ENCODE results near the gene KCNE3.
"Not testable (repeated sequence)": the region's sequence is repeated elsewhere in the genome, so short reads cannot be mapped to it uniquely, and the experiment has no call there.

The KCNE3 gene

DNA sequence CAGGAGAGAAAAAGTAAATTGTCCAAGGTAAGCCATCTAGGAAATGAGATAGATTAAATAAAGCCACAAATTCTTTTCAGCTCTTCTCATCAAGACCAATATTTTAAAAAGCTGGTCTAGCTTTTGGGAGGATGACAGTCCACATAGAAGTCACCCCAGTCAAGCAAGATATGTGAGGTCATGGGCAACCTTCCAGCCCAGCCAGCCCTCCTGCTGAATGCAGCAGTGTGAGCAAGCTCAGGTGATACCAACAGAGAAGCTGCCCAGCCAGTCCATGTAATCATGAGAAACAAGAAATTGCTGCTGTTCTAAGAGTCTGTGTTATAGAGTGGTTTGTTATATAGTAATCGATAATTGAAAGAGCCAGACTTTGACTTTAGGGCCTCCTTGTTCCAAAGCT, 28.7 kb downstream of the KCNE3 start:
- no peak for DNase-seq

DNA sequence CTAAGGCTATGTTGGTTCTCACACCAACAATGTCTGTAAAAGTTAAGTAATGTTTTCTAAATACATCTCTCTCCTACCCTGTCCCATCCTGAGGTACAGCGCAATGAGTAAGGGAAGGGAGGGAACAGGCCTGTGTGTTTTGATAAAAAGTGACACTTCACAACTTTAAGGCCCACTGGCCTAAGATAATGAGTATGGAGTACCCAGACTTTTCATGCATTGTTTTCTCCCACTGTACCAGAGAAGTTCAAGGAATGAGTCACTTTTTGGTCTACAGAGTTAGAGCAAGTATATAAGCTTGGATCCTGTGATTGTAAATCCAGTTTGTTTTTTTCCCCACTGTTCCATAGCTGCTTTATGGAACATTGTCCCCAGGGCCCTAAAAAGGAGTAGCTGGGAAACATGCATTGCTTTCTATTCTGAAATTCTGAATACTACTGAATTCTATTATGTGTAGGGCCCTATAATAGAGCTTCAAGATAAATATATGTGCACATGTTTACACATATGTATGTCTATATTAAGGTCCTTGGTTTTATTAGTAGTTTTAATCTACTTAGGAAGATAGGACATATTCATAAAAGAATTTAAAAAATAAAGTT, 29.8 kb downstream of the KCNE3 start:
- DNase-seq, result no peak

DNA sequence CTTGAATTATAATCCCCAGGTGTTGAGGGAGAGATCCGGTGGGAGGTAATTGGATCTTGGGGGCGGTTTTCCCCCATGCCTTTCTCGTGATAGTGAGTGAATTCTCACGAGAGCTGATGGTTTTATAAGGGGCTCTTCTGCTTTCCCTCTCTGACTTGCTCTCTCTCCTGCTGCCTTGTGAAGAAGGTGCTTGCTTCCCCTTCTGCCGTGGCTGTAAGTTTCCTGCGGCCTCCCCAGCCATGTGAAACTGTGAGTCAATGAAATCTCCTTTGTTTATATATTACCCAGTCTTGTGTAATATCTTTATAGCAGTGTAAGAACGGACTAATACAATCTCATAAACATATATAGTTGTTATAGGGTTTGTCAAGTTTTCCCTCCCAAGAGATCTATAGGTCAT, 32.8 kb downstream of the KCNE3 start:
- no peak for DNase-seq

DNA sequence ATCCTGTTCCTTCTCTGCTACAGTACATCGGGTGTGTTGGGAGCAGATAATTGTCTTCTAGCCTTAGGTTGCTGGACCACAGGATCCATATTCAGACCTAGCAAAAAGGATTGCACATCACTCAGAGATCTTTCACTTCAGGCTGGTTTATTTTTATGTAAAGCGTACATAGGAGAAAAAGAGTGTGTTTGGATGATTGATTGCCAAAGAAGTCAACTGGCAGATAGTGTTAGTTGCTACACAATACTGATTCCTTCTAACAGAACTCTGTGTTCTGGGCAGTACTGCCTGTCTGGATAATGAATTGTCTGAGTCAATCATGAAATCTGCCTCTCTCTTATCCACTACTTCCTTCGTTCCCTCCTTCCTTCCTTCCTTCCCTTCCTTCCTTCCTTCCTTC, 38.1 kb downstream of the KCNE3 start:
- no peak for DNase-seq

DNA sequence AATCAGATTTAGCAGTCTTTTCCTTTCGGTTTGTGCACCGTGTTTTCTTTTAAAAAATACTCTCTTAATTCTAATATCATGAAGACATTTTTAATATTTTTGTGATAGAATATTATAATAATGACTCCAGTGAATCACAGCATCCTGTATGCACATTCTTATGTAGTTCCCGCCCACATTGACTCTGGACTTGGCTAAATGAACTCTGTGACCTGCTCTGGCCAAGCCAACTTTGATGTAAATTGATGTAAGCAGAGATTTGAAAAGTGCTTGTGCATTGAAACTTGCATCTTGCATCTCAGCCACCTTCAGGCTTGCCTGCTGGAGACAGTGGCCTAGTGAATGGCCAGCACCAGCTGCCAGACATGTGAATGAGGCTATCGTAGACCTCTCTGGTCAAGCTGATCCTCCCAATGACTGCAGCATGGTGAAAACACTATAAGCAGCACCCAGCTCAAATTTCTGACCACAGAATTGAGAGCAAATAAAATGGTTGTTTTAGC, 39.9 kb downstream of the KCNE3 start:
- DNase-seq, result no peak

DNA sequence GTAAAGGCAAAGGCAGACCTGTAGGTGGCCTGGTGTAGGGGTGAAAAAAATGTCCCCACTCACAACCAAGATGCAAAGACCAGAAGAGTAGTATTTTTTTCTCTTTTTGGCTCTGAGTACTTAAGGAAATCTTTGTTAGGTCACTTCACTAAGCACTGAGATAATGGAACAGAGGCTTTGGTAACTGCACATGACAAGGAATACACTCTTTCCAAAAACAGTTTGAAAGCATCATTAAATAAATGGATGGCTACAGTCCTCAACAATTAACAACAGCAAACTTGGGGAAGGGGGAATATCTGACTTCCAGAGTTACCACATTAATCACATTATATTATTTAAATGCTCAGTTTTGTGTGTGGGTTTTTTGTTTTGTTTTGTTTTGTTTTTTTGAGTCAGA, 42.2 kb downstream of the KCNE3 start:
- no peak for DNase-seq

DNA sequence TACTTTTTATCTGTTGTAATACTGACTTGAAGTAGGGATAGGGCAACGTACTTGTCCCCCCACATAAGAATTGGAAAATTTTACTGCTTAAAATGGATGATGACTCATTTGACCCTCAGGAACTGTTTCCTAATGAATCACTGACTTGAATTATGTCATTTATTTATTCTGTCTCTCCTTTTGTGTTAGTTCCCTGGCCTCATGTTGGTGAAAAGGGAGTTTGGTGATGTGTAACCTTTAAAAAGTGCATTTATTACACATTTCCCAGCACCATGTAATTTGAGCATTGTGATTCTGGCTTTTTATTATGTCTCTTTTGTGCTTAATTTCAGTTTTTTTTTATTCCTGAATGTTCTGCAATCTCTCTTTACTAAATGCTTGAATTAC, 48.8 kb downstream of the KCNE3 start:
- DNase-seq, result peak; percentile 26

DNA sequence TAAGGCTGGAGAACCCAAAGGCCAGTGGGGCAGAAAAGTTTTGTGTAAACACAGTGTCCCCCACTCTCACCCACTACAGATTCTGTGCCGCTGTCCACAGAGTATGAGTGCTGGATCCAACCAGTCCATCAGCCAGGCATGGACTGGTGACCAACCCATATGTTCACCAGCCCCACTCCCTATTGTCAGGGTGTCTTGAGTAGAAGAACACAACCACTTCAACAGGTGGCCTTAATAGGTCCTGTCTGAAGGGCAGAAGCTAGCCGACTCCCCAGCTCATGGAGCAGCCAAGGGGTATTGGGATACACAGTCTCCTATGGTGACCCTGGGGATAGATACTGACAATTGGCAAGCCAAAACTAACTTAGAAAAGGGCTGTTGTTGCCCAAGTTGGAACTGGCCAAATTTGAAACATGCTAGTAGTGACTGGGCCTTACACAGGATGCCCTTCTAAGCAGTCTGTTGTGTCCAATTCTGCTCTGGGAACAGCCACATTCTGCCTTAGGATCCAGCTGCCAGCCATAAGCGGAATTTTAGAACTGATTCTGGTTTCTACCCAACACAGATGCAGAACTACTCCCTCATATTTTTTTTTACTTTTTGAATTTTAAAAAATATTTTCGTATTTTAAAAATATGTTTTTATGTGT, 49.4 kb downstream of the KCNE3 start:
- DNase-seq, result no peak

DNA sequence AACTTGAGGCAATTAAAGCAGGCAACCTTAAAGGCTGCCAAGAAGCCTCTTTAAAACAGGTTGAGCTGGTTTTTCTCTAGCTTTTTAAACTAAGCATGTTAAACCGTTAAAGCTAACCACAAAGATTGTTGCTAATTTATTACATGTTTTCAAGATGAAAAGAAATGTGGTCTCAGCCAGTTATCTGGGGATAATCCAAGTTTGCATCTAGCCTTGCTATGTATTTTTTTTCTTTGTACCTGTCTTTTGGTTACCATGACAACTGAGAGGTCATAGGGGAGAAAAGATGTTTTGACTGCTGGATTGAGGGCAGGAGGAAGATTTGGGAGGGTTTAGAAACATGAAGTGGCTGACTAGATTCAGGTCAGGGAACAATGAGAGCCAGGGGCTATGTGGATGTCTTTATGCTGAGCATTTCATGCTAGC, 50.0 kb downstream of the KCNE3 start:
- DNase-seq, result peak; percentile 84

DNA sequence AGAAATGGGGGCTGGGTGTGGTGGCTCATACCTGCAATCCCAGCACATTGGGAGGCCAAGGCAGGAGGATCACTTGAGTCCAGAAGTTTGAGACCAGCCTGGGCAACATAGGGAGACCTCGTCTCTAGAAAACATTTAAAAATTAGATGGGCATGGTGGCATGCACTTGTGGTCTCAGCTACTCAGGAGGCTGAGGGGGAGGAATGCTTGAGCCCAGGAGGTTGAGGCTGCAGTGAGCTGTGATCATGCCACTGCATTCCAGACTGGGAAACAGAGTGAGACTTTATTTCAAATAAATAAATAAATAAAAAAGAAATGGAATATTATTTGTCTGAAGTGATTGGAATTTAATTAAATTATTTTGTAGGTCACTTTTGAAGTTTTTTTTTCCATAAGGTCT, 50.4 kb downstream of the KCNE3 start:
- DNase-seq, result not testable (repeated sequence)

DNA sequence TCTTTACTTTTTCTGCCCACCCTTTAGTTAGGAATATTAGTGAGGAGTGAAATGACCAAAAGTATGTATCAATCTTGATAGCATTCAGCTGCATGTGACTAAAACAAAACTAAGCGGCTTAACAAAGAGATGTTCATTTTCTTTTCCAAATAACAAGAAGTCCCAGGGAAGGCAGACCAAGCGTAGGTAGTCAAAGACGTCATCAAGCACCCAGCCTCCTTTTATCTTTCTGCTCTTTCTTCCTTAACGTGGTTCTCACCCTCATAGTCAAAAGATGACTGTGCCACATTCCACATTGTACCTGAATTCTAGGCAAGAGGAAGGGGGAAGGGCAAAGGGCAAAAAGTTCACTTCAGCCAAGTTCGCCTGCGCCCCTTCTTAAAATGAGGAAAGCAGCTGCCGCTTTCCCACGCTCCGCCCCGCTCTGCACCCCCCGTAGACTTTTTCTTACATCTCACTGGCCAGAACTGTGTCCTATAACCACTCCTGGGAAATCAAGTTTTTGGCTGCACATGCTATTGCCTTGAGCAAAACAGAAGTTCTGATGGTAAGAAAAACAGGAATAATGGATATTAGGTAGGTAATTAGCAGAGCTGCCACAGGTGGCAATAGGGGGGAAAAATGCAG, 54.5 kb downstream of the KCNE3 start:
- no peak for DNase-seq

DNA sequence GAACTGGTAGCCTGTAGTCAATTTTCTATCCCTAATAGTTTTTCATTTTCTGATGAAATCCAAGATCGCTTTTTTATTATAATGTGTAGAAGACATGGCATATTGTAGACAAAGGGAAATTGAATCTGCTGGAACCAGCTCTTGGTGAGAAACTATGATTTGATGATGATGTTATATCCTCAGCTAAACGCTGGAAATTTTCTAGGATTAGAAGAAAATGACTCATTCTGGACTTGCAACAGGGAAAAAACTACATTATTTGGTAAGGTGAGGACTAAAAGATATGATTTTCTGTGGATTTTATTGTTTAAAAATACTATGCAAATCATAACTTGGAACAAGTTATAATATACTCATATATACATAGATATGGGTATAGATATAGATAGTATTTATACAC, 55.0 kb downstream of the KCNE3 start:
- no peak for DNase-seq

DNA sequence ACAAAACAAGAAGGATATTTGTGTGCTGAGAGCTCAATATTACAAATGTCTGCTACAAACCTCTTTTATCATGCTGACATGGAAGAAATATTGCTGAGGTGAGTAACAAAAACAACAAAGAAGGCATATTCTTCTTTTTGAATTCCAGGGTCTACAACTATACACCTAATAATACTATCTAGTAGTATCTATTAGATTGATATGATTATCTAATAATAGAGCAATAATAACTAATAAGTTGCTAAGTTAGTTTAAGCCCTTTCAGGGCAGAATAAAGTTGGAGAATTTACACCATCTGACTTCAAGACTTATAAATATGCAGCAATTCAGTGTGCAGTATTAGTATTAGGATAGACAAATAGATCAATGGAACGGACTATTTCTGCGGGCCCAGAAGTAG, 57.7 kb downstream of the KCNE3 start:
- DNase-seq, result no peak

All from NCI-H2029 treated with DMSO at 0.1 percent for 48 hours (cell line).